A673 (cell line): ENCODE results near the gene KIAA0825. TPM values are rescaled to one million over a fixed set of nuclear protein-coding genes. Genes with fewer than 3 reads are reported as not detected.
"Not testable (repeated sequence)": the region's sequence is repeated elsewhere in the genome, so short reads cannot be mapped to it uniquely, and the experiment has no call there.

Source experiments
- BruUV-seq: library from RNA; stranded (reverse); fragments of 400-500 nt; replicated peaks from 2 replicates; lab custom pipeline; 2021; lab: Mats Ljungman, UMichigan
- CTCF ChIA-PET: fragments of 300-600 bp; sonication (Branson Sonifier 250); formaldehyde crosslinking; loops from one replicate; lab custom pipeline; 2022; ENCODE audit warnings: antibody characterized with exemption; lab: Charles Lee
- POLR2A ChIA-PET: fragments of 300-600 bp; sonication (Branson Sonifier 250); formaldehyde crosslinking; loops from one replicate; lab custom pipeline; 2022; ENCODE audit warnings: antibody characterized with exemption; ENCODE audit not compliant: low non-redundant PET; lab: Charles Lee
- DNase-seq: peaks from one replicate; pipeline ENCODE4 v3.0.0-alpha.2; 2015; ENCODE audit warnings: low spot score
- H3K27ac ChIP-seq: fragments of 200-600 bp; sonication (generic); 2 replicates; pipeline ENCODE4 v1.5.1; 2016; ENCODE audit warnings: mixed run types, low read depth, mild to moderate bottlenecking, mixed read lengths, antibody characterized with exemption, low read length; ENCODE audit not compliant: poor library complexity, severe bottlenecking
- H3K27me3 ChIP-seq: fragments of 200-600 bp; sonication (generic); replicated peaks from 2 replicates; pipeline ENCODE4 v1.6.1; 2017; ENCODE audit warnings: mixed run types, low read depth, mild to moderate bottlenecking, mixed read lengths, antibody characterized with exemption, low read length; ENCODE audit not compliant: insufficient read depth, poor library complexity
- H3K36me3 ChIP-seq: fragments of 200-600 bp; sonication (generic); 2 replicates; pipeline ENCODE4 v1.6.1; 2016; ENCODE audit warnings: mixed run types, mild to moderate bottlenecking, mixed read lengths, antibody characterized with exemption, low read length; ENCODE audit not compliant: insufficient read depth, poor library complexity, severe bottlenecking
- H3K4me1 ChIP-seq: fragments of 200-600 bp; sonication (generic); 2 replicates; pipeline ENCODE4 v1.6.1; 2017; ENCODE audit warnings: mixed run types, mild to moderate bottlenecking, mixed read lengths, antibody characterized with exemption, low read length; ENCODE audit not compliant: insufficient read depth, poor library complexity, severe bottlenecking
- H3K4me3 ChIP-seq: fragments of 200-600 bp; sonication (generic); 2 replicates; pipeline ENCODE4 v1.5.1; 2016; ENCODE audit warnings: low read depth, mixed run types, mild to moderate bottlenecking, mixed read lengths, low read length; ENCODE audit not compliant: poor library complexity, severe bottlenecking
- H3K9me3 ChIP-seq: fragments of 200-600 bp; sonication (generic); 2 replicates; pipeline ENCODE4 v1.6.1; 2016; ENCODE audit warnings: mixed run types, low read depth, mild to moderate bottlenecking, mixed read lengths, antibody characterized with exemption, low read length; ENCODE audit not compliant: poor library complexity, severe bottlenecking
- EZH2 ChIP-seq: fragments of 200-600 bp; sonication (generic); IDR thresholded peaks from 2 replicates; pipeline ENCODE4 v1.6.1; 2017; ENCODE audit warnings: borderline replicate concordance, low read depth, mild to moderate bottlenecking, mixed read lengths, antibody characterized with exemption, low read length; ENCODE audit not compliant: poor library complexity, severe bottlenecking
- intact Hi-C: fragments of 100-400 bp; cut with micrococcal nuclease; formaldehyde crosslinking; loops from one replicate; pipeline ENCODE4 v1.10.0; 2022; ENCODE audit not compliant: unreplicated experiment
- total RNA-seq: library from RNA; stranded (reverse); gene quantifications from 2 replicates; pipeline ENCODE4 v1.2.3, GENCODE V29; 2021
- TF ChIP-seq, protein P1 (sequence below): fragments of 300-800, 200-600 bp; sonication (generic); conservative IDR thresholded peaks from 2 replicates; pipeline ENCODE4 v1.5.1; 2017; ENCODE audit warnings: low read depth, mild to moderate bottlenecking, antibody characterized with exemption, low read length, moderate library complexity, mixed read lengths

The KIAA0825 gene
- total RNA-seq, 1 experiment from 2014 or later = 1.2 TPM

- TF ChIP-seq EZH2 = no peak
- TF ChIP-seq, protein P1, sequence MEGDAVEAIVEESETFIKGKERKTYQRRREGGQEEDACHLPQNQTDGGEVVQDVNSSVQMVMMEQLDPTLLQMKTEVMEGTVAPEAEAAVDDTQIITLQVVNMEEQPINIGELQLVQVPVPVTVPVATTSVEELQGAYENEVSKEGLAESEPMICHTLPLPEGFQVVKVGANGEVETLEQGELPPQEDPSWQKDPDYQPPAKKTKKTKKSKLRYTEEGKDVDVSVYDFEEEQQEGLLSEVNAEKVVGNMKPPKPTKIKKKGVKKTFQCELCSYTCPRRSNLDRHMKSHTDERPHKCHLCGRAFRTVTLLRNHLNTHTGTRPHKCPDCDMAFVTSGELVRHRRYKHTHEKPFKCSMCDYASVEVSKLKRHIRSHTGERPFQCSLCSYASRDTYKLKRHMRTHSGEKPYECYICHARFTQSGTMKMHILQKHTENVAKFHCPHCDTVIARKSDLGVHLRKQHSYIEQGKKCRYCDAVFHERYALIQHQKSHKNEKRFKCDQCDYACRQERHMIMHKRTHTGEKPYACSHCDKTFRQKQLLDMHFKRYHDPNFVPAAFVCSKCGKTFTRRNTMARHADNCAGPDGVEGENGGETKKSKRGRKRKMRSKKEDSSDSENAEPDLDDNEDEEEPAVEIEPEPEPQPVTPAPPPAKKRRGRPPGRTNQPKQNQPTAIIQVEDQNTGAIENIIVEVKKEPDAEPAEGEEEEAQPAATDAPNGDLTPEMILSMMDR = no peak
- no peaks in the 10 kb centered on the region for H3K27me3 ChIP-seq
- no peak overlapping the region for H3K27ac ChIP-seq
- no peaks in the 10 kb centered on the region for H3K36me3 ChIP-seq
- no peak for DNase-seq
- no peaks in the 10 kb centered on the region for H3K9me3 ChIP-seq
- no peaks in the 10 kb centered on the region for H3K4me1 ChIP-seq
- no TSS peak for BruUV-seq
- intact Hi-C loops = no loop called here
- POLR2A ChIA-PET = no interaction called here
- no peak overlapping the region for H3K4me3 ChIP-seq
- CTCF ChIA-PET = no interaction called here
Observed at GRCh38 chr5:94359880-94360279, 258.5 kb downstream of the KIAA0825 start.

- no peak overlapping the region for H3K27ac ChIP-seq
- intact Hi-C loops = no loop called here
- TF ChIP-seq, protein P1 = no peak
- TF ChIP-seq EZH2 = no peak
- no peaks in the 10 kb centered on the region for H3K9me3 ChIP-seq
- H3K36me3 ChIP-seq = no peaks in the 10 kb centered on the region
- H3K4me1 ChIP-seq = no peaks in the 10 kb centered on the region
- no peak overlapping the region for H3K4me3 ChIP-seq
- no TSS peak for BruUV-seq
- ChIA-PET POLR2A (no interaction called here), CTCF (no interaction called here)
- no peaks in the 10 kb centered on the region for H3K27me3 ChIP-seq
- DNase-seq = no peak
Observed at GRCh38 chr5:94355811-94356210, 262.6 kb downstream of the KIAA0825 start.

DNA sequence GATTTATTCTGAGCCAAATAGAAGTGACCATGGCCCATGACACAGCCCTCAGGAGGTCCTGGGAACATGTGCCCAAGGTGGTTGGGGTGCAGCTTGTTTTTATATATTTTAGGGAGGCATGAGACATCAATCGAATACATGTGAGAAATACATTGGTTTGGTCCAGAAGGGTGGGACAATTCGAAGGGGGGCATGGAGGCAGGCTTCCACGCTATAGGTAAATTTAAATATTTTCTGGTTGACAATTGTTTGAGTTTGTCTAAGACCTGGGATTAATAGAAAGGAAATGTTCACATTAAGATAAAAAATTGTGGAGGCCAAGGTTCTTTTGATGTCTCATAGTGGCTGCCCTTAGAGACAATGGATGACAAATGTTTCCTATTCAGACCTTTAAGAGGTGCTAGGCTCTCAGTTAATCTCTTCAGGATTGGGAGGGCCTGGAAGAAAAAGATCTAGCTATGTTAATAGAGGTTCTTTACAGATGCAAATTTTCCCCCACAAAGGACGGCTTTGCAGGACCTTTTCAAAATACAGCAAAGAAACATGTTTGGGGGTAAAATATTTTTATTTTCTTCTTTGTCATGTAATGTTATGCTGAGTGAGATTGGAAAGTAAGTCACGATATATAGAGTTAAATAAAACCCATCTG, 263.4 kb downstream of the KIAA0825 start:
- H3K27me3 ChIP-seq, H3K9me3 ChIP-seq, POLR2A ChIA-PET, H3K36me3 ChIP-seq, DNase-seq, BruUV-seq, H3K27ac ChIP-seq, H3K4me3 ChIP-seq, intact Hi-C loops, H3K4me1 ChIP-seq, CTCF ChIA-PET: not testable (repeated sequence)

DNA sequence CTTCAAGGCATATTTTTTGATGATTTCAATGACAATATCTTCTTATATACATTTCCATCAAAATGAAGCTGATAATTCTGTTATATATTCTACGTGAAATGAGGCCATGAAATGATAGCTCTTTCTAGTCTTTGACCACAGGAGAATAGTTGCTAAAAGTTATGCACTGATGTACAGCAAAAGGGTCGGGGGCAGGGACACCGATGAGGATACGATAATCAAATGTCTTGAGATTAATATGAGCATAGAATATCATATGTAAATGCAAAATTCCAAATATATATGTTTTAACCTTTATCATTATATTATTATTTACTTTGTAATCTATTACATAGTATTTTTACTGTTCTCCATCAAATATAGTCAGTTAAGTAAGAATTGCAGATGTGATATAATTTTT, 264.8 kb downstream of the KIAA0825 start:
- CTCF ChIA-PET = no interaction called here
- Histone ChIP-seq H3K4me1 (no peaks in the 10 kb centered on the region), H3K27me3 (no peaks in the 10 kb centered on the region), H3K36me3 (no peaks in the 10 kb centered on the region), H3K27ac (no peak overlapping the region), H3K4me3 (no peak overlapping the region), H3K9me3 (no peaks in the 10 kb centered on the region)
- TF ChIP-seq EZH2 = no peak
- TF ChIP-seq, protein P1 = no peak
- POLR2A ChIA-PET = no interaction called here
- no TSS peak for BruUV-seq
- intact Hi-C loops = no loop called here
- no peak for DNase-seq
